GM19239 (cell line): ENCODE data around the gene RASL11B.

ENCODE experiments used
- DNase-seq: peaks from one replicate; pipeline ENCODE4 v3.0.0; 2011; ENCODE audit warnings: low spot score; ENCODE audit not compliant: insufficient read length
- FAIRE-seq: peaks from 2 replicates; lab custom pipeline; 2011; peaks lifted over from hg19 to GRCh38; lab: Jason Lieb, UNC

RASL11B gene

GRCh38 chr4:52870225-52870624 lies 8.1 kb downstream of the RASL11B start:
- no peak for DNase-seq
- FAIRE-seq = no peak

- FAIRE-seq (no peak), DNase-seq (no peak)
Observed at GRCh38 chr4:52873191-52873590, 11.1 kb downstream of the RASL11B start.

- FAIRE-seq = no peak
- no peak for DNase-seq
Observed at GRCh38 chr4:52873861-52874343, 11.8 kb downstream of the RASL11B start.

- DNase-seq = no peak
- no peak for FAIRE-seq
Observed at GRCh38 chr4:52874948-52875347, 12.8 kb downstream of the RASL11B start.

GRCh38 chr4:52876069-52876468 lies 14.0 kb downstream of the RASL11B start:
- DNase-seq (no peak), FAIRE-seq (no peak)

- DNase-seq = no peak
- FAIRE-seq = no peak
Observed at GRCh38 chr4:52877036-52877435, 14.9 kb downstream of the RASL11B start.

- no peak for DNase-seq
- no peak for FAIRE-seq
Observed at GRCh38 chr4:52877694-52878093, 15.6 kb downstream of the RASL11B start.

GRCh38 chr4:52879471-52879870 lies 17.4 kb downstream of the RASL11B start:
- DNase-seq = no peak
- no peak for FAIRE-seq

- DNase-seq (no peak), FAIRE-seq (no peak)
Observed at GRCh38 chr4:52880994-52881393, 18.9 kb downstream of the RASL11B start.

- FAIRE-seq (no peak), DNase-seq (no peak)
Observed at GRCh38 chr4:52883183-52883621, 21.1 kb downstream of the RASL11B start.

- DNase-seq = no peak
- FAIRE-seq = no peak
Observed at GRCh38 chr4:52883707-52884669, 21.9 kb downstream of the RASL11B start.

- no peak for DNase-seq
- no peak for FAIRE-seq
Observed at GRCh38 chr4:52884994-52885393, 22.9 kb downstream of the RASL11B start.

- no peak for FAIRE-seq
Observed at GRCh38 chr4:52889354-52889753, 27.2 kb downstream of the RASL11B start.

GRCh38 chr4:52889778-52890520 lies 27.8 kb downstream of the RASL11B start:
- FAIRE-seq (no peak), DNase-seq (no peak)

More at GRCh38 chr4:52889354-52889753, 27.2 kb downstream of the RASL11B start:
- DNase-seq = no peak

GRCh38 chr4:52890521-52890791 lies 28.3 kb downstream of the RASL11B start:
- FAIRE-seq (no peak), DNase-seq (no peak)

GRCh38 chr4:52891743-52892142 lies 29.6 kb downstream of the RASL11B start:
- FAIRE-seq = no peak
- DNase-seq = no peak

GRCh38 chr4:52892880-52893279 lies 30.8 kb downstream of the RASL11B start:
- no peak for FAIRE-seq
- no peak for DNase-seq

- FAIRE-seq = no peak
- DNase-seq = no peak
Observed at GRCh38 chr4:52894443-52894842, 32.3 kb downstream of the RASL11B start.

- FAIRE-seq (no peak), DNase-seq (no peak)
Observed at GRCh38 chr4:52903273-52903672, 41.2 kb downstream of the RASL11B start.

- DNase-seq = no peak
- no peak for FAIRE-seq
Observed at GRCh38 chr4:52904421-52904820, 42.3 kb downstream of the RASL11B start.

- no peak for FAIRE-seq
- no peak for DNase-seq
Observed at GRCh38 chr4:52907510-52907909, 45.4 kb downstream of the RASL11B start.
